ENCODE results near the gene ERP44.
"Not testable (repeated sequence)": the region's sequence is repeated elsewhere in the genome, so short reads cannot be mapped to it uniquely, and the experiment has no call there.

ERP44 gene

DNA sequence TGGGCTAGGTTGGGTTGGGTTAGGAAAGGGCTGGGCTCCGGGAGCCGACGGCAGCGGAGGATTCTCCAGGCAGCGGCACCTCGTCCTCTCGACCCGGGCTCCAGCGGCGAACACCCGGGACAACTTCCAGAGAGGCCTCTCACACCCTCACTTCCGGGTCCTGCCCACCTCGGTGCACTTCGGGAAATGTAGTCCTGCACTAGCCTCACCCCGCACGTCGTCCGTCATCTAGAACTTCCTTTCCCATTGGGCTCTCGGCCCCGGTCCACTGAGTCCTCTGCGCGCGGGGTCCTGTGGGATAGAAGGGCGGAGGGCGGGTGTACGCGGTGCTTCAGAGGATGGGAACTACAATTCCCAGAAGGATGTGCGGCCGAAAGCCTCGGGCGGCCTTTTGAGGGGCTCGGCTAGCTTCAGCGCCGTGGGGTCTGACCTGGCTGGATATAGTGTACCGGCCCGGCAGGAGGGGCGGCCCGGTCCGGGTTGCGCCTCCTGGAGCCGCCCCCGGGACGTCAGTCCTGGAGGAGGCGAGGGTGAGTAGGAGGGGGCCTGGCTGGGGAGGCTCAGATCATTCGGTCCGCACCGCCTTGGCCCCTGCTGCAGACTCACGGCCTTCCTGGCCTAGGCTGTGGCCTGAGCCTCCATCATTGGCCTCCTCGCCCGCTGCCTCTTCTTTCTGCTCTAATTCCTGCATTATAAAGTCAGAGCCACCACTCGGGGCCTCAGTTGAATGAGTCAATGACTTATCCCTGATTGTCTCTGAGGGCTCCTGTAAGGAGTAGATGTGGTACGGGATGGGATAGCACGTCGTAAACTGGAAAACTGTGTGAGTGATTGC lies at the start of gene ERP44, which contains the start of gene INVS:
ERP44 (minus strand) TSS at position 114 of the 835 bp plus-strand sequence. CDS start 160 bp downstream, outside the sequence.
INVS (plus strand) TSS at position 357 of the 835 bp plus-strand sequence. CDS start 5,279 bp downstream, outside the sequence.
- peak; percentile 97 for DNase-seq (ENCODE audit: low spot score)

DNA sequence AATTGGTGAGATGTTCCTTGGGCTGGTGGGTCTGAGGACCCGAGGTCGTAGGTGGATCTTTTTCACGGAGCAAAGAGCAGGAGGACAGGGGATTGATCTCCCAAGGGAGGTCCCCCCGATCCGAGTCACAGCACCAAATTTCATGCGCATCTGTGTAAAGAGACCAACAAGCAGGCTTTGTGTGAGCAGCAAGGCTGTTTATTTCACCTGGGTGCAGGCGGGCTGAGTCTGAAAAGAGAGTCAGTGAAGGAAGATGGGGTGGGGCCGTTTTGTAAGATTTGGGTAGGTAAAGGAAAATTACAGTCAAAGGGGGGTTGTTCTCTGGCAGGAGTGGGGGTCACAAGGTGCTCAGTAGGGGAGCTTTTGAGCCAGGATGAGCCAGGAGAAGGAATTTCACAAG lies 47.2 kb upstream of the ERP44 start:
- not testable (repeated sequence) for DNase-seq (ENCODE audit: low spot score)

DNA sequence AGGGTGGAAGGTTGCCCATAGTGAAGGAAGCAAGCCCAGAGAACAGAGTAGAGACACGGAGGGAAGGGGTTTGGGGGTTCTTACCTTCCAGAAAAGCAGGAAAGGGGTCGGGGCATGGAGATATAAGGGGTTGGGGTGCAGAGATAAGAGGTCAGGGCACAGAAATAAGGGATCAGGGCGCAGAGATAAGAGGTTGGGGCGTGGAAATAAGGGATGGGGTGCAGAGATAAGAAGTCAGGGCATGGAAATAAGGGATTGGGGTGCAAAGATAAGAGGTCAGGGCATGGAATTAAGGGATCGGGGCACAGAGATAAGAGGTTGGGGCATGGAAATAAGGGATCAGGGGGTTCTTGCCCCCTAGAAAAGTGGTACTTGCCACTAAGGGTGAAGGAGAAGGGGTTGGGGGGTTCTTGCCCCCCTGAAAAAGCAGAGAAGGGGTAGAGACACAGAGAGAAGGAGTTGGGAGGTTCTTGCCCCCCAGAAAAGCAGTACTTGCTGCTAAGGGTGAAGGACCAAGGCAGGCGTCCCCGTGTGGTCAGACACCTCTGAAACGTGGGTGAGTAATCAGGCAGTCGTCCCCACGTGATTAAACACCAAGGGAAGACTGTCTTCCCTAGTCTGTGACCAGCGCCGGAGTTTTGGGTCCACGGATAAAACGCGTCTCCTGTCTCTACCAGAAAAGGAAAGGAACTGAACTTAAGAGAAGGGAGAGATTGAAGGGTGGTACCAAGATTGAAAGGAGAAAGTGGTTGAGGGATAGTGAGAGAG lies 46.6 kb upstream of the ERP44 start:
- DNase-seq (ENCODE audit: low spot score) = not testable (repeated sequence)

DNA sequence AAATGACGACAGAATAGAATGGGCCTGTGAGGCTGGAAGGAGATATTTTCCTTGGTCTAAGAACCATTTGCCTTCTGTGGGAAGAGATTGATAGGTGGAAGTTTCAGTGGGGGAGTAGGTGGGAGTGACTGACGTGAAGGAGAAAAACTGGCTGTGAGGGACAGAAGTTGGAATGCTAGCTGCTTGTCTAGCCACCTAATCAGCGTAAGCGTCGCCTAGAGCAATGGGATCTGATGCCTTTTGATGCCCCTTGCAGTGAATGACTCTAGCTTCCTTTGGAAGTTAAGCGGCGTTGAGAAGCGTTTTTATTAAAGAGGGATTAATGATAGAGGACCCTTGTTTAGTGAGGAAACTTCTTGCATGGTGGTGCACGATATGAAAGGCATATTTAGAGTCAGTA lies 43.1 kb upstream of the ERP44 start:
- DNase-seq (ENCODE audit: low spot score) = not testable (repeated sequence)

DNA sequence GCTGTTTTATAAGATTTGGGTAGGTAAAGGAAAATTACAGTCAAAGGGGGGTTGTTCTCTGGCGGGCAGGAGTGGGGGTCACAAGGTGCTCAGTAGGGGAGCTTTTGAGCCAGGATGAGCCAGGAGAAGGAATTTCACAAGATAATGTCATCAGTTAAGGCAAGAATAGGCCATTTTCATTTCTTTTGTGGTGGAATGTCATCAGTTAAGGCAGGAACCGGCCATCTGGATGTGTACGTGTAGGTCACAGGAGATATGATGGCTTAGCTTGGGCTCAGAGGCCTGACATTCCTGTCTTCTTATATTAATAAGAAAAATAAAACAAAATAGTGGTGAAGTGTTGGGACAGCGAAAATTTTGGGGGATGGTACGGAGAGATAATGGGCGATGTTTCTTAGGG lies 41.5 kb upstream of the ERP44 start:
- not testable (repeated sequence) for DNase-seq (ENCODE audit: low spot score)

DNA sequence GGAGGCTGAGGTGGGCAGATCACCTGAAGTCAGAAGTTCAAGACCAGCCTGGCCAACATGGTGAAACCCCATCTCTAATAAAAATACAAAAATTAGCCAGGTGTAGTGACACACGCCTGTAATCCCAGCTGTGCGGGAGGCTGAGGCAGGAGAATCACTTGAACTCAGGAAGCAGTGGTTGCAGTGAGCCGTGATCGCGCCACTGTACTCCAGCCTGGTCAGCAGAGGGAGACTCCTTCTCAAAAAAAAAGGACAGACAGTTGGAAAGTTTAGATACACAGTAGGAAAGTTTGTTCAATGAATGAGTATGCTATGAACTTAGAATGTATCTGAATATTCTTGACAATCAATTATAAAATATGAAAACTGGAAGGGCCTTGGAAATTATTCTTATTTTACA lies 38.0 kb upstream of the ERP44 start:
- not testable (repeated sequence) for DNase-seq (ENCODE audit: low spot score)

DNA sequence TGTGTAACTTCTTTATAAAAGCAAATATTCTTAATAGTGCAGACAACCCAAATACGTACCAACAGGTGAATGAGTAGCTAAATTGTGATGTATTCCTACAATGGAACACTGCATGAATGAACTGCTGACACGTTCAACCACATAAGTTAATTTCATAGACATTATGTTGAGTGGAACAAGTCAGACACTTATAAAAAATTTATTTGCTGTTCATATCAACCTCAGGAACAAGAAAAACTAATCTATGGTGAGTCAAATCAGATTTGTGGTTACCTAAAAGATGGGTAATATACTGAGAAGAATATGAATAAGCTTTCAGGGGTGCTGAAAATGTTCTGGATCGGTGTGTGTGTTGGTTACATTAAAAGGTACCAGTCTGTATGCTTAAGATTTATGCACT lies 35.9 kb upstream of the ERP44 start:
- no peak for DNase-seq (ENCODE audit: low spot score)

DNA sequence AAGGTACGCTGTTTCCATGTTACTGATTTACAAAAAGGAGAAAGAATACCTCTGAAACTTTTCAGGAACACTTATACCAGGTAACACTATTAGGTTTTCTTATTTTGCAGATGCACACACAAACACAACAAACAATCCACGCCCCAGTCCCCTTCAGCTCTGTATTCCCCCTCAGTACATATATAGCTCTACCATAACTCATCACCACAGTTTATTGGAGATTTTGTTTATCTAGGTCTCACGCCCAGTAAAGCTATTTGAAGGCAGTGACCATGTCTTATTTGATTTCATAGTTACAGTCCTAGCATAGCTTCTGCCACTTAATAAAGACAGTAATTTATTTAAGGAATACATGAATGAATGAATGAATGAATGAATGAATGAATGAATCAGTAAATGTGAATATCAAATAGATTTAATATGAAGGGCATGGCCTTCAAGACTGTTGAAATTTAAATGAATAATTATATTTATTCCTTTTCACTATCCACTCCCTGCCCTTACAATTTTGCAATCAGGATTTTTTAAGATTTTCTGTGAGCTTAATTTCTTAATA lies 33.2 kb upstream of the ERP44 start:
- no peak for DNase-seq (ENCODE audit: low spot score)

DNA sequence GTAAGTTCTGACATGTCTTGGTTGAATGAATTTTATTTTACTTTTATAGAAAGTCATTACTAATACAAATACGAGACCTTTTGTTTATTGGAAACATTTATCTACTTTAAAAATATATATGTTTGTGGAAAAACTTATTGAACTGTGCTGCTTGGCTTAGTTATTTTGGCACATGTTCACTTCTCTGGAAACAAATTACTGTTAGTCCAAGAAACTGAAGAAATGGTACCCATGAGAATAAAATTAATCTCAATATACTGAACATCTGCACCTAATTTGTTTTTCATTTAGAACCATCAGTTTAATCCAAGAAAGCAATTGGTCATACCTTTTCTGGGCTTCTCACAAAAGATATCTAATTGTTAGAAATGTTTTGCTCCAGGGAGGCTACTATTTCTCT lies 32.4 kb upstream of the ERP44 start:
- no peak for DNase-seq (ENCODE audit: low spot score)

DNA sequence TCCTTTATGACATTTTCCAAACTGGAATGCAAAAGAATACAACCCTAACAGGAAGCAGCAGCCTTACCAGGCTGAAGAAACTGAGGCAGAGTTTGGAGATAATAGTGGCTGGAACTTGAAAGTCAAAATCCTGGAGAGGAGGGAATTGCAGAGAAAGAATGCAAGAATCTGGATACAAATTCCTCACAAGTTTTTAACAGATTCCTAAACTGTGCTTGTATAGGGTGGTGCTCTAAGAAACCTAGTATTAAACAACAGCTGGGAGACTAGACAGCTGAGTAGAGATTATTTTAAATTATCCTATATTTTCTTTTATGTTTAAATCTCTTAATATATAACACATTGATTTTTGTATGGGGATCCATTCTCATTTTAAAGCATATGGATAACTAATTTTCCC lies 31.0 kb upstream of the ERP44 start:
- no peak for DNase-seq (ENCODE audit: low spot score)

DNA sequence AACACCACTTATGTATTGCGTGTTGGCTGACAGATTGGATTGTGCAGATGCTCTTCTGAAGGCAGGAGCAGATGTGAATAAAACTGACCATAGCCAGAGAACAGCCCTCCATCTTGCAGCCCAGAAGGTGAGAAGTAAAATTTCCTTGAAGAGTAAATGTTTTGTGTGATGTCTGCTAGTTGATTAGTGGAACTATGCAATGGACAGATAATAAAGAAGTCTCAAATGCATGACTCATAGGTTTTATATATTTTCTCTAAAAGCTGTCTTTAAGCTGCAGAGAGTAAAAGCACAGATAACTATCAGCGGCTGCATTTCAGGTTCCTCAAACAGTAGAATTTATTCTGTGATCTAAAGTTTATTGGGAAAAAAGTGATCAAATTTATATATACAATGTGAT lies 27.6 kb upstream of the ERP44 start:
- no peak for DNase-seq (ENCODE audit: low spot score)

DNA sequence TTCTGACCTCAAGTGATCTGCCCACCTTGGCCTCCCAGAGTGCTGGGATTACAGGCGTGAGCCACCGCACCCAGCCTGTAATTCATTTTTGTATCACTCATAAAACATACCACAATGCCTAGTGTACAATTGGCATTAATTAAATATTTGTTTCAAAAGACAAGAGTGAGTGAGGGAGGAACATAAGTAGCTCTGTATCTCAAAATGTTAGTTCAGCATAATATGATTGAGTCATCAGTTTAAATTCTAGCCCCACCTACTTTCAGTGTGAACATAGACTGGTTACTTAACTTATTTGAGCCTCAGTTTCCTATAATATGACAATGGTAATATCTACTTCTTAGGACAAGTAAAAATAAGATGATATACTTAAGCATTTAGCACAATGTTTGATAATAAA lies 27.1 kb upstream of the ERP44 start:
- no peak for DNase-seq (ENCODE audit: low spot score)

DNA sequence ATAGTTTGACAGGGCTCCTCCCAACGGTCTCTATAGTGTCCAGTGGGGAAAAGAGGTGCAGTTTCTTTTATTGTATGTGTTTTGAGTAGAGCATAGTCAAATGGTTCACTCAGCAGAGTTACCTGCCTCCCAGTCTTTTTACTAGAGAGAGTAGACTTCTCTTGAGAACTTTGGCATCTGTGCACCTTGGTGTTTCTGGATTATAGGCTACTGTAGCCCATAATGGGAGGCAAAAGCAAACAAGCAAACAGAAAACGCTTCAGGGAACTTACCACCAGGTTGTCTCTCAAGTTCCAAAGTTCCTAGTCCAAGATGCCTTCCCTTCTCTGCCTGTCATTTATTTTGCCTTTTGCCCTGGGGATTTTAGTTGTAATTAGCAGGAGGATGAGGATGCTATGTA lies 26.4 kb upstream of the ERP44 start:
- no peak for DNase-seq (ENCODE audit: low spot score)

DNA sequence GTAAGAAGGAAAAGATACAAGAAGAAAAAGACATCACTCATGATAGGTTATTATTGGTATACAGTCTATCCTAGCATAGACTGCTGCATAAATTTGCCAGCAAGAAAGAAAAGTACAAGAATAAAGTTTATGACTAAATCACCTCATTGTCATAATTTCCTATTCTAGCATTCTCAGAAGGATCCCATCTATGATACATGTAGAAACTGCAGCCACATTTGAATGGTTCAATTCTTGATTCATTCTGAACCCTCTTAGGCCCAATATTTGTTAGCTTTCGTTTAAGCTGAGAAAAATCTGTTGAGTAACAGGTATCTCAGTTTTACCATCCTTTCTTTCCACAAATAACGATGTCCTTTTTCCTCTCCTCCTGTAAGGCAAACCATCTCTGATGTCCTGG lies 21.5 kb upstream of the ERP44 start:
- DNase-seq (ENCODE audit: low spot score) = no peak

DNA sequence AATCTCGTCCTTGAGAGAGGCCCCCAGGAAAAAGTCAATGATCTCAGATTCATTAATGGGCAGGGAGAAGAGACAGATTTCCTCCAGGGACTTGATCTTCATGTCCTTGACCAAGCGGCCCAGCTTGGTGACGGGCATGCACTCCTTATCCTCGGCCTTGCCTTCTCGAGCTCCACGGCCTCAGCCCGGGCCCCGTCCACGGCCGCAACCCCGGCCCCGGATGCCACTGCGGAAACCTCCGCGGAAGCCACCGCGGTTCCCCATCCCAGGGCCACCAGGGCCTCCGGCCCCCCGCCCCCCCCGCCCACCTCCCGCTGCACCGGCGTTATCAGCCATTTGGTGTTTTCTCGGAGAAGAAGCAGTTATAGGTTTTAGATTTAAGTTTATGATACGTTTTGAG lies 18.5 kb upstream of the ERP44 start:
- DNase-seq (ENCODE audit: low spot score) = no peak

DNA sequence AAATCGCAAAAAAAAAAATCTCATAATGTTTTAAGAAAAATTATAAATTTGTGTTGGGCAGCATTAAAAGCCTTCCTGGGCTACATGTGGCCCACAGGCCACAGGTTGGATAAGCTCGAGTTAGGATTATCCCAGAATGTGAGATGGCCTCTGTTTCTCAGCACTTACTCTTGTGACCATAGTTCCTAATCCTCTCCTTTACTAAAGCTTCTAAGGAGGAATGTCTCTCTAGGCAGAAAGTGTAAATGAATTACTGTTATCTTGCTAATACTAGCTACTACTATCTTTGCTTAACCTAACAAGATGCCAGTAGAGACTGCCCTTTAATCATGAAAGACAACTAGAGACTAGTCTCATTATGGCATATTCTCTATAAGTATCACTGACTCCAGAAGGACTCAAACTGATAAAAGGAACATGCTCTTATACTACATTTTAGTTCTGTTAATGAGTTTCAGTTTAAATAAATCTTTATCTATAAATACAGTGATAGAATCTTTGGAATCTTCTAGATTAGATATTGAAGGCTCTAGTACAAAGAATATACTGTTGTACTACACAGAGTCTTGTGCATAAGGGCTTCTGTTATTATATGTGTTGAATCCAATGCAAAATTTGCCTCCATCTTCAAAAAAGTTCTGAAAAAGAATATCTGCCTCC lies 14.0 kb upstream of the ERP44 start:
- no peak for DNase-seq (ENCODE audit: low spot score)

DNA sequence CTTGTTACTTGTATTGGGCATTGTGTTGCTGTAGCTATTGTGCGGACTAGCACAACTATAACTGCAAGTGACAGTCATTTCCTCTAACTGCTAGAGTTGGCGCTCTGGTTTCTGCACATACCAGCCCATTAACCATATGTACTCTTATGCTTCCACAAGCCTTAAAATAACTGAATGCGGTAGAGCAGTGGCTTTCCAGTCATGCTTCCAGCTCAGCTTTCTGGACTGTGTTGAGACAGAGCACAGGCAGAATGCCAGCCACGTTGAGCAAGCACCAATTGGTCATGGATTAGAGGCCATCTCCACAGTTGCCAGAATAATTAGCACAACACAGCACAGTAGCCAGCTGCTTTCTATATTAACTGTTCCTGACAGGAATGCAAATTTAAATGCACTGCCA lies 12.4 kb upstream of the ERP44 start:
- DNase-seq (ENCODE audit: low spot score) = no peak

DNA sequence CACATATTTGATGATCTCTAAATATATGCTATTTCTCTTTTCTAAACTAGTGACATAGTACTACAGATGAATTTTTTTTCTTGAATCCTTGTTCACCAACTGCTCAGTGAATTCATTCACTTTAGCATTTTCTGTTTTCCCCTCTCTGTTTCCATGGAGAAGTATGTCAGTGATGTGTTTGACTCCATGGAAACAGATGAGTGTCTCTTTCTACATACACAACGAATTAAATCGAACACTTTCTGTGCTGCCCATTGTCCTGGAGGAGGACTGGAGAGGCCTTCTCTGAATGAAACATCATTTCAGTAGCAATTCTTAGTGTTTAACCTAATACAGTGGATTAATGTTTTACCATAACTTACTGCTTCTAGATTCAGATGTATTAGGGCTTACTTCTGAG lies 9.8 kb upstream of the ERP44 start:
- no peak for DNase-seq (ENCODE audit: low spot score)

DNA sequence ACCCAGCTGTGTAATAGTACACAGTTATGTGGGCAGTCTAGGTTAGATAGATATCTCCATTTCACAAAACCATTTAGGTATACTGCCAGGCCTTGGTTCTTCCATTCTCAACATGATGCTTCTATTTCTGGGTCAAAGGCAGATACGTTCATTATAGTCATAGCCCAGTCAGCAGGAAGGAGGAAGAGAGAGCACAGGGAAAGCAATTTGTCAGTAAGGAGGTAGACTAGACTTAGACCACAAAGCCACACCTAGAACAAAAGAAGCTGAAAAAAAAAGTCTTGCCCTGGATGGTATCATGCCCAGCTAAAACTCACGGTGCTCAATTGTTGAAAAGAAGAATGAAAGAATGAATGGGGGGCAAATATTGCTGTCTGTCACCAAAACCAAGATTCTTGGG lies 7.8 kb upstream of the ERP44 start:
- no peak for DNase-seq (ENCODE audit: low spot score)

DNA sequence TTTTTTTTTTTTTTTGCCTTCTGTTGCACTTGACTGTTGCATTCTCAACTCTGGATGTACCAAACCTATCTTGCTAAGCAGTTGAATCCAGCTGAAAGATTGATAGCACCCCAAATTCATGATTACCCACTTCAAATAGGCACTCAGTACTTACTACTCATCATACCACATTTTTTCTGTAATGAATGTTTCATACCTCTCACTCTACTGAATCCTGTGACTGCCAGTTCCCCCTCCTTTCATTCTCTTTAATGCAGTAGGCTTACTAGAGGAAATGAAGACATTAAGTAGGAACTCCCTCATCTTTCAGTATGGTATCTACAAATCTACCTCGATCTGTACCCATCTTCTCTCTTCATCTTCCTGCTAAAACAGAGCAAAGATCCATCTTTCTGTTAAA lies 7.1 kb upstream of the ERP44 start:
- no peak for DNase-seq (ENCODE audit: low spot score)

DNA sequence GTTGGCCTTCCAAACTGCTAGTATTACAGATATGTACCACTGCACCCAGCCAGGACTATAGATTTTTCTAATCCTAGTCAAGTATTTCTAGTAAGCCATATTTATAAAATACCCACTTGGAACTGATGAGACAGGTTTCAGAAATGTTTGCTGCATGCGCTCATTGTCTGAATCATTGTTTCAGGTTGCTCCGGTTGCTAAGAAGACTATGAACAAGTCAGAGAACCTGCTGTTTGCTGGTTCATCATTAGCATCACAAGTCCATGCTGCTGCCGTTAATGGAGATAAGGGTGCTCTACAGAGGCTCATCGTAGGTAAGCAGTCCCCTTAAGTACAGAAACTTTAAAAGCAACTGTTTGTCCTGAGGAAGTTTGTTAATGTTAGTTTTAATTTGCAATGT lies 5.5 kb upstream of the ERP44 start:
- DNase-seq (ENCODE audit: low spot score) = no peak

DNA sequence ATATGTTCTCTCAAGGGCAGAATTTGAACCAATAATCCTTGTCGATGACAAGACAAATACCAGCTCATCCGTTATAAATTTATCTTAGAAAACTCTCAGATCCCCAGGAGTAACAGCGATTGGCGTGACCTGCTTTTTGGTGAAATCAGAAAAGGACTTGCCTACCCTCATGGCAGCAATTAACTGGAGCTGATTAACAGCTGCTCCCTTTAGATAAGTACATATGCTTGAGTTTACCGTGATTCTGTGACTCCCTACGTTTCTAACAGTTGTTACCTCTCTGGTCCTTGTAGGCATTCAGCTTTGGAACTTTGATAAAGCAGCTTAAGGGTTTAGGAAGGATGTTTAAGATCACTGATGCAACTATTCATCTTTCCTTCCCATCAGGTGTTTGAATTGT lies 2.8 kb upstream of the ERP44 start:
- DNase-seq (ENCODE audit: low spot score) = no peak
